ENCODE results near the gene BOD1. TPM values are rescaled to one million over a fixed set of nuclear protein-coding genes. Genes with fewer than 3 reads are reported as not detected.
A peak's percentile ranks its signal among the peaks of the same experiment; 100 is the strongest.

The BOD1 gene
- total RNA-seq, 2 donors from 2014 or later = 51.1 to 52.8 TPM

- H3K4me3 ChIP-seq = no peak overlapping the region
- intact Hi-C loops (cut with DNase I) = loop anchor here (10.0 kb wide), 1 partner anchor 251 kb away; the partner anchor contains the start of gene STC2
Observed at GRCh38 chr5:173575985-173576384, 40.5 kb downstream of the BOD1 start.

GRCh38 chr5:173574983-173575382 is 41.5 kb downstream of the BOD1 start:
- intact Hi-C loops (cut with DNase I) = loop anchor here (5.0 to 10.0 kb wide), 2 partner anchors 250 to 278 kb away; partner anchors contain the start of gene STC2
- no peak for TF ChIP-seq CTCF (IDR thresholded peaks at IDR 0.05)
- no peak for TF ChIP-seq POLR2AphosphoS5 (IDR thresholded peaks at IDR 0.05)
- no peak for TF ChIP-seq POLR2A (IDR thresholded peaks at IDR 0.05)
- Histone ChIP-seq H3K4me1 (replicated peaks) (no peaks in the 10 kb centered on the region), H3K27ac (no peak overlapping the region), H3K27me3 (replicated peaks; ENCODE audit: insufficient read depth) (no peaks in the 10 kb centered on the region), H3K9me3 (no peaks in the 10 kb centered on the region), H3K4me3 (no peak overlapping the region), H3K36me3 (no peaks in the 10 kb centered on the region)
- no peak for DNase-seq (ENCODE audit: low spot score)
- 84% methylated on average over 8 of the region's 8 CpGs for WGBS

More at GRCh38 chr5:173575985-173576384, 40.5 kb downstream of the BOD1 start:
- H3K36me3 ChIP-seq = no peaks in the 10 kb centered on the region
- H3K4me1 ChIP-seq (replicated peaks) = no peaks in the 10 kb centered on the region
- H3K9me3 ChIP-seq = no peaks in the 10 kb centered on the region
- DNase-seq (ENCODE audit: low spot score) = no peak
- no peak overlapping the region for H3K27ac ChIP-seq
- no peak for TF ChIP-seq CTCF (IDR thresholded peaks at IDR 0.05)
- no peak for TF ChIP-seq POLR2AphosphoS5 (IDR thresholded peaks at IDR 0.05)
- no peak for TF ChIP-seq POLR2A (IDR thresholded peaks at IDR 0.05)
- 77% methylated on average over 6 of the region's 6 CpGs for WGBS
- no peaks in the 10 kb centered on the region for H3K27me3 ChIP-seq (replicated peaks; ENCODE audit: insufficient read depth)

- Histone ChIP-seq H3K9me3 (no peaks in the 10 kb centered on the region), H3K4me1 (replicated peaks) (no peaks in the 10 kb centered on the region), H3K36me3 (no peaks in the 10 kb centered on the region), H3K4me3 (no peak overlapping the region), H3K27ac (no peak overlapping the region), H3K27me3 (replicated peaks; ENCODE audit: insufficient read depth) (no peaks in the 10 kb centered on the region)
- TF ChIP-seq CTCF (IDR thresholded peaks at IDR 0.05) (peak; percentile 89 to 96 (median 92)), POLR2A (IDR thresholded peaks at IDR 0.05) (no peak), POLR2AphosphoS5 (IDR thresholded peaks at IDR 0.05) (no peak)
- intact Hi-C loops (cut with DNase I) = loop anchor here (5.0 to 10.0 kb wide), 2 partner anchors 249 to 276 kb away; partner anchors contain the start of gene STC2
- peak; percentile 64 for DNase-seq (ENCODE audit: low spot score)
- WGBS = 36% methylated on average over 27 of the region's 35 CpGs
Observed at GRCh38 chr5:173573126-173573960, 43.1 kb downstream of the BOD1 start.

GRCh38 chr5:173572431-173573125 is 43.9 kb downstream of the BOD1 start:
- no peaks in the 10 kb centered on the region for H3K27me3 ChIP-seq (replicated peaks; ENCODE audit: insufficient read depth)
- H3K36me3 ChIP-seq = no peaks in the 10 kb centered on the region
- H3K9me3 ChIP-seq = no peaks in the 10 kb centered on the region
- no peak for DNase-seq (ENCODE audit: low spot score)
- H3K4me3 ChIP-seq = no peak overlapping the region
- no peaks in the 10 kb centered on the region for H3K4me1 ChIP-seq (replicated peaks)
- no peak for TF ChIP-seq POLR2A (IDR thresholded peaks at IDR 0.05)
- no peak for TF ChIP-seq CTCF (IDR thresholded peaks at IDR 0.05)
- no peak for TF ChIP-seq POLR2AphosphoS5 (IDR thresholded peaks at IDR 0.05)
- H3K27ac ChIP-seq = no peak overlapping the region
- WGBS = 23% methylated on average over 6 of the region's 6 CpGs
- intact Hi-C loops (cut with DNase I) = loop anchor here (5.0 to 10.0 kb wide), 2 partner anchors 248 to 275 kb away; partner anchors contain the start of gene STC2

Data from prostate gland (tissue), 2 donors.